NCI-H187 (cell line): ENCODE measurements around the gene MEIOSIN.

Experiments used
- DNase-seq, 2 experiments: peaks; one replicate each; lab custom pipeline; 2025; lab: John Stamatoyannopoulos, UW

MEIOSIN gene

DNA sequence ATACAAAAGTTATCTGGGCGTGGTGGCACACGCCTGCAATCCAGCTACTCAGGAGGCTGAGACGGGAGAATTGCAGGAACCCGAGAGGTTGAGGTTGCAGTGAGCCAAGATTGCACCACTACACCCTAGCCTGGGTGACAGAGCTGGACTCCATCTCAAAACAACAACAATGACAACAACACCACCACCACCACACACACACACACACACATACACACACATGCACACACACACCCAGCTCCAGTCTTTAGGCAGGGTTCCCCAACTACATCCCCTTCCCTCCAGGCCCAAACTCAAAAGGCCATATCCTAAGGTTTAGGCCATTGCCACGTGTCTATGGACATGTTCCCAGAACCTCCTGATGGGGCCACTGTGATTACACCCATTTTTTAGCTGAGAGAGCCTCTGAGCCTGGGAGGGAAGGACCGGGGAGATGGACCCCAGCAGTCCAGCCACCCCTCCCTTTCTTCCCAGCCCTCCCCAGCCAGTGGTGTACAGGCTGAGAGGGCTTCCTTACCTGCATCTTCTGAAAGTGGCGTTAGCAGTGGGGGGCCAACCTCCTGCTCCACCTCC lies 68.5 kb downstream of the MEIOSIN start:
- no peak for DNase-seq

DNA sequence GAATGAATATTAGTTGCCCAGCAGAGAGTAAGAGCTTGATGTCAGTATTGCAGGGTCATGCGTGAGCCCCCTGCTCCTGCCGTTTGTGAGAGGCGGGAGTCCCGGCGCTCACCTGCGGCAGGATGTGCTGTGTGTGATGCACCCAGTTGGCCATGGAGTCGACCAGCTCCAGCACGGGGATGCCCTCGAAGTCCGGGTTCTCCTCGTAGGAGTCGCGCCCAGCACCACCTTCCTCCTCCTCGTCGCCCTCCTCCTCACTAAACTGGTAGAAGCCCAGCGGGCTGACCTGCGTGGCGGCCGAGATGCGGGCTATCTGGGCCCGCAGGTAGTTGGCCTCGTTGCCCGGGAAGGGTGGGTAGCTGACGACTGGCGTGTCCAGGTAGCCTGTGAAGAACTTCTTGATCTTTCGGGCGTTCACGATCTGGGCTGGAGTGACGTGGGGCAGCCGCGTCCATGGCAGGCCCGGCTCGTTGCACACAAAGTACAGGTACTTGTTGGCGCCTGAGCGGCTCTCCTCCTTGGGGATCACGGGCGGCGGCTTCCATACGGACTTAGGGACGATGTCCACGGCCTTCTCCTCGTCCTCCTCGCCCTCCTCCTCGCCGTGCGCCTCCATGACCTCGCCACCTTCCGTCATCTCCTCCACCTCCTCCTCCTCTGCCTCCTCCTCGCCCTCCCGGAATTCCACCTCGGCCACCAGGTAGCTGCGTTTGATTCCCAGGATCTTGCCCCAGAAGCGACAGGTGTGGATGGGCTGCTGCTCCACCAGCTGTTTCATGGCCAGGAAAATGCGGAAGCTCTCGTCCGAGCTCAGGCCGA lies 71.1 kb downstream of the MEIOSIN start:
- no peak for DNase-seq

DNA sequence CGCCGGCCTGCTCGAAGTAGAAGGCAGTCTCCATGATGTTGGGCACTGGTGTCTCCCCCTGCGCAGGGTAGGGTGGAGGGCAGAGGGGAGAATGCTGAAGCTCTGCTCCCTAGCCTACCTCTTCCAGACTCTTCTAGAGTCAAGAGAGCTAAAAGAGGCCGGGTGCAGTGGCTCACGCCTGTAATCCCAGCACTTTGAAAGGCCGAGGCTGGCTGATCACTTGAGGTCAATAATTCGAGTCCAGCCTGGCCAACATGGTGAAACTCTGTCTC lies 71.7 kb downstream of the MEIOSIN start:
- DNase-seq, result no peak

DNA sequence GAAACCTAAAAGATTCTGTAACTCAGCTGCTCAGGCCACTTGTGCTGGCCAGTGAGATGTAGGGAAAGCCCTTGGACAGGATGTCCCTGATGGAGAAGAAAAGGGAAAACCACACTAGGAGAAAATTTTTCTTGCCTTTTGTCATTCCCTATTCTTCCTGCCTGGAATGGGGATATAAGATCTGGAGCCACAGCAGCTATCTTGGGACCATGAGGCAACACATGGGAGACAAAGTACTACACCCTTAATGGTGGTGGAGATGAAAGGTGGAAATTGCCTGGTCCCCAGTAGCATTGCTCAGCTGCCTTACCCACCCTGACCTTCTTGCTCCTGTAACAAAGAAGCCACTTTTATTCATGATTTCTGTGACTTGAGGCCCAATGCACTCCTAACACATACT lies 72.5 kb downstream of the MEIOSIN start:
- no peak for DNase-seq

DNA sequence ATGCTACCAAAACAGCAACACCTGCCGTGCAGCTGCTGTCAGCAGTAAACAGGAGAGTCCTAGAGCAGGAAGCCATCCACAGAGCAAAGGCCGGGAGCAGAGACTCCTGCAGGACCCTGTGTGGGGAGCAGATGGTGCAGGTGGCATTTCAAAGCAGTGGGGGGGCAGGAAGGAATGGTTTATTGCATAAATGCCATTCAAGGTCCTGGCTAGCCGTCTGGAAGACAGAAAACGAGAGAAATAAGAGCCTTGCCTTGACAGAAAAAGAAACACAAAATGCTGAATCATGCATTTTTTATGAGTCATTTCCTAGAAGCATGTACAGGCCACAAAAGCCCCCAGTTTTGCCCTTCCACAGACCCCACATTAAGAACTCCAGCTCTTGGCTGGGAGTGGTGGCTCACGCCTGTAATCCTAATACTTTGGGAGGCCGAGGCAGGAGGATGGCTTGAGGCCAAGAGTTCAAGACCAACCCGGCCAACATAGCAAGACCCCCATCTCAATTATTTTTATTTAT lies 76.5 kb downstream of the MEIOSIN start:
- DNase-seq, result peak; percentile 40 to 50

DNA sequence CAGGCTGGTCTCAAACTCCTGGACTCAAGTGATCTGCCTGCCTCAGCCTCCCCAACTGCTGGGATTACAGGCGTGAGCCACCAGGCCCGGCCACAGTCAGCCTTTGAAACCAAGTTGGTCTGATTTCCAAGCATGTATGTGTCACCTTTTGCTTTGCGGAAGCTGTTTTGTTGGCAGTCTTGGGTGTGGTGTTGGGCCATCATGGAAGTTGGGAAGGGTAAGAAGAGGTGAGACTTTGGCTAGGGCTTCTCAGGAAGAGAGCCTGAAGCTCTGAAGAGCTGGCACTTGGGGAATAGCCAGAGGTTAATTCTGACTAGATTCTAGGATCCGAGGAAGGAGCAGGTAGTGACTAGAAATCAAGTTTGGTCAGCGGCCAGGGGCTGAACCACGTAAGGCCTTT lies 79.1 kb downstream of the MEIOSIN start:
- no peak for DNase-seq
